Measurements from ENCODE around the gene MEMO1. TPM values are rescaled to one million over a fixed set of nuclear protein-coding genes. Genes with fewer than 3 reads are reported as not detected.

MEMO1 gene
- total RNA-seq, 1 donor from 2014 or later = 52.3 TPM

GRCh38 chr2:31983762-31984467 is 26.9 kb downstream of the MEMO1 start:
- no peak for DNase-seq (ENCODE audit: low spot score, unreplicated experiment)
- no peaks in the 10 kb centered on the region for H3K9me3 Mint-ChIP-seq (ENCODE audit: low read depth)
- no peaks in the 10 kb centered on the region for H3K27me3 Mint-ChIP-seq
- peaks cover 8% of the 10 kb centered on the region for H3K36me3 Mint-ChIP-seq (ENCODE audit: insufficient read depth)
- TF ChIP-seq CTCF (IDR thresholded peaks at IDR 0.05; ENCODE audit: unreplicated experiment) = no peak
- peaks cover 14% of the 10 kb centered on the region for H3K4me1 Mint-ChIP-seq (ENCODE audit: low read depth)
- H3K27ac Mint-ChIP-seq = no peak overlapping the region
- no peak overlapping the region for H3K4me3 Mint-ChIP-seq (ENCODE audit: low read depth)

- no peak for DNase-seq (ENCODE audit: low spot score, unreplicated experiment)
- Mint-ChIP-seq H3K9me3 (ENCODE audit: low read depth) (no peaks in the 10 kb centered on the region), H3K27me3 (no peaks in the 10 kb centered on the region), H3K27ac (no peak overlapping the region), H3K4me3 (ENCODE audit: low read depth) (no peak overlapping the region), H3K4me1 (ENCODE audit: low read depth) (peaks cover 13% of the 10 kb centered on the region), H3K36me3 (ENCODE audit: insufficient read depth) (peaks cover 7% of the 10 kb centered on the region)
- TF ChIP-seq CTCF (IDR thresholded peaks at IDR 0.05; ENCODE audit: unreplicated experiment) = no peak
Measured at GRCh38 chr2:31980674-31981356, 30.0 kb downstream of the MEMO1 start.

GRCh38 chr2:31979956-31980355 is 30.9 kb downstream of the MEMO1 start:
- no peak for DNase-seq (ENCODE audit: low spot score, unreplicated experiment)
- Mint-ChIP-seq H3K4me3 (ENCODE audit: low read depth) (no peak overlapping the region), H3K4me1 (ENCODE audit: low read depth) (peaks cover 13% of the 10 kb centered on the region), H3K27ac (no peak overlapping the region), H3K36me3 (ENCODE audit: insufficient read depth) (peaks cover 7% of the 10 kb centered on the region), H3K9me3 (ENCODE audit: low read depth) (no peaks in the 10 kb centered on the region), H3K27me3 (no peaks in the 10 kb centered on the region)
- no peak for TF ChIP-seq CTCF (IDR thresholded peaks at IDR 0.05; ENCODE audit: unreplicated experiment)

GRCh38 chr2:31979018-31979417 is 31.8 kb downstream of the MEMO1 start:
- H3K4me3 Mint-ChIP-seq (ENCODE audit: low read depth) = no peak overlapping the region
- H3K36me3 Mint-ChIP-seq (ENCODE audit: insufficient read depth) = peaks cover 1% of the 10 kb centered on the region

GRCh38 chr2:31978436-31978835 is 32.4 kb downstream of the MEMO1 start:
- Mint-ChIP-seq H3K36me3 (ENCODE audit: insufficient read depth) (no peaks in the 10 kb centered on the region), H3K4me3 (ENCODE audit: low read depth) (no peak overlapping the region), H3K27ac (no peak overlapping the region), H3K4me1 (ENCODE audit: low read depth) (peaks cover 13% of the 10 kb centered on the region), H3K9me3 (ENCODE audit: low read depth) (no peaks in the 10 kb centered on the region), H3K27me3 (no peaks in the 10 kb centered on the region)
- no peak for TF ChIP-seq CTCF (IDR thresholded peaks at IDR 0.05; ENCODE audit: unreplicated experiment)
- no peak for DNase-seq (ENCODE audit: low spot score, unreplicated experiment)

More at GRCh38 chr2:31979018-31979417, 31.8 kb downstream of the MEMO1 start:
- Mint-ChIP-seq H3K4me1 (ENCODE audit: low read depth) (peaks cover 13% of the 10 kb centered on the region), H3K27me3 (no peaks in the 10 kb centered on the region), H3K27ac (no peak overlapping the region), H3K9me3 (ENCODE audit: low read depth) (no peaks in the 10 kb centered on the region)
- TF ChIP-seq CTCF (IDR thresholded peaks at IDR 0.05; ENCODE audit: unreplicated experiment) = no peak
- no peak for DNase-seq (ENCODE audit: low spot score, unreplicated experiment)
